ENCODE measurements around the gene ATF7IP.

The ATF7IP gene

GRCh38 chr12:14510574-14510973, 145.1 kb downstream of the ATF7IP start:
- no peak for DNase-seq

GRCh38 chr12:14514154-14514842, 148.8 kb downstream of the ATF7IP start:
- no peak for DNase-seq

GRCh38 chr12:14514946-14515345, 149.5 kb downstream of the ATF7IP start:
- DNase-seq, result no peak

- DNase-seq, result no peak
These were observed 156.3 kb downstream of the ATF7IP start for GRCh38 chr12:14521822-14522221.

- no peak for DNase-seq
These were observed 160.5 kb downstream of the ATF7IP start for GRCh38 chr12:14525964-14526363.

- DNase-seq, result no peak
These were observed 166.7 kb downstream of the ATF7IP start for GRCh38 chr12:14532152-14532551.

GRCh38 chr12:14537088-14537487, 171.6 kb downstream of the ATF7IP start:
- DNase-seq, result no peak

- no peak for DNase-seq
These were observed 175.4 kb downstream of the ATF7IP start for GRCh38 chr12:14540801-14541462.

GRCh38 chr12:14545144-14546124, 180.0 kb downstream of the ATF7IP start:
- no peak for DNase-seq

GRCh38 chr12:14547571-14547970, 182.1 kb downstream of the ATF7IP start:
- DNase-seq, result no peak

GRCh38 chr12:14548609-14549008, 183.1 kb downstream of the ATF7IP start:
- DNase-seq, result no peak
